Retinal pigment epithelial cell (primary cell): ENCODE measurements around the gene PAQR9.

Source experiments
- DNase-seq: peaks from one replicate; pipeline ENCODE4 v3.0.0-alpha.2; 2010; ENCODE audit warnings: low read depth
- H3K4me3 ChIP-seq: 2 replicates; pipeline ENCODE4 v1.5.1; 2011; ENCODE audit warnings: mild to moderate bottlenecking, low read length, control low read depth, moderate library complexity
- CTCF ChIP-seq: conservative IDR thresholded peaks from 2 replicates; pipeline ENCODE4 v1.5.1; 2011; ENCODE audit warnings: low read depth, low read length, control low read depth, inconsistent platforms

Gene PAQR9

DNA sequence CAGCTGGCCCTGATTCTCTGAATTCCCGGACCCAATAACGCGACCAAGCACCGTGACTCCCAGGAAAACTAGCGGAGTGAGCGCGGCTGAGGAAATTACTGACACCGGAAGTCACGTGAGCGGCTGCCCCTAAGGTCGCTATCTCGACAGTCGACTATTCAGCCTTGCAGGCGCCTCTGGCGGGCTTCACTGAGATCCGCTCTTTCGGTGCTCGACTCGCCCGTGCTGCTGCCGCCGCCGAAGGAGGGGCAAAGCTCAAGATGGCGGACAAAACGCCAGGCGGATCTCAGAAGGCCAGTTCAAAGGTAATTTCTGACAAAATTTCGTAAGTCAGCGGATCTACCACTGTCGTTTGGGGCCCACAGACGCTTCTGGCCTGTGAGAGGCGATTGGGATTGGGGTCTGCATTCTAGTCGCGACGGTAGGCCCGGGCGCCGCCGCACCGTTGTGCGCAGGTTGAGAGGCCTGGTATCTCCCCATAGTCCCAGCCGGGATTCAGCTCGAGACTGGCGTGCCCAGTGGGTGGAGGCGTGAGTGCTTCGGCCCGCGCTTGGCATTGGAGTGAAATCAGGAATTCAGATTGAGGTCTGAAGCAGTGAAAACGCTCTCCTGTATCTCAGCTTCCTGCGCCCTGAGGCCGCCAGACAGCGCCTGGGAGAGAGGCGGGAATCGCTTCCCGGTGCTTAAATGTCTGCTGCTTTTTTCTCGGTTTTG, 38.1 kb upstream of the PAQR9 start, which contains the start of gene U2SURP:
TSS of gene U2SURP (plus strand) at position 202 of the 714 bp plus-strand sequence. CDS start at position 261, 59 bp downstream.
- TF ChIP-seq CTCF, result no peak
- peak; percentile 96 for DNase-seq
- peak within 1 kb of the TSS; percentile 97 for H3K4me3 ChIP-seq

- TF ChIP-seq CTCF, result no peak
- H3K4me3 ChIP-seq, result peak overlapping the region; percentile 97
- DNase-seq, result no peak
These were observed 37.5 kb upstream of the PAQR9 start for GRCh38 chr3:143001034-143001368.

DNA sequence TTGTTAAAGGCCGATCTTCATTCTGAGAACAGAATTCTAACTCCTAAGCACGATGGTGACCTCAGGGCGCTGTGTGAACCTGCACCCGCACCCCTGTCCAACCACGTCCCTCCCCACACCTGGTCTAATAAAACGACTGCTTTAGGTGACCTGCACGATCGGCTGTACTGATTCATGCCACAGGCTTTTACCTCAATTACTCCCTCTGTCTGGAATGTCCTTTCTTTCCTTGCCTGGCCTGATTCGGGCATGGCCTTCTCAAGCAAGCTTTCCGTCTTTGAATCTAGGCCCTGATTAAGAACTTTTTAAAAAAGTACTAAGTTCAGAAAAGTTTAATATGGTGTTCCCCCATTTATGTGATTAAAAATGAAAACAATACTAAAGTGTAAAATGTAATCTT, 37.1 kb upstream of the PAQR9 start:
- no peak for TF ChIP-seq CTCF
- no peak for DNase-seq
- peak overlapping the region; percentile 97 for H3K4me3 ChIP-seq

DNA sequence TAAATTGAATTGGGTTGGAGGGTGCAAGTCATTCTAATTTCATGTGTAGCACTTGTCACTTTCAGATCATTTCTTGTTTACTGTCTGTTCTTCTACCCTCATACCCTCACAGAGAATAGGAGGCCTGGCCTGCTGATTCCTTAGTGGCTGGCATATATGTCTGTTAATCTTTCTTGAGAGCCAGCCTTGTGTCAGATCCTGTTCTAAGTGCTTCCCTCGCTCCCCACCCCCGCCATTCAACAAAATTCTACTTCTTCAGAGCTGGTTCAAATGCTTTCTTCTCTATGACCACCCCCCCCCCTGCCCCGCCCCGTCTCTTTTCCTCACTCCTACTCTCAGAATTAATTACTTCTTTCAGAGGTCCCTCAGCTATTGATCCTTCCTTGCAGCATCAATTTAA, 36.4 kb upstream of the PAQR9 start:
- no peak for TF ChIP-seq CTCF
- no peak for DNase-seq
- peak overlapping the region; percentile 97 for H3K4me3 ChIP-seq

DNA sequence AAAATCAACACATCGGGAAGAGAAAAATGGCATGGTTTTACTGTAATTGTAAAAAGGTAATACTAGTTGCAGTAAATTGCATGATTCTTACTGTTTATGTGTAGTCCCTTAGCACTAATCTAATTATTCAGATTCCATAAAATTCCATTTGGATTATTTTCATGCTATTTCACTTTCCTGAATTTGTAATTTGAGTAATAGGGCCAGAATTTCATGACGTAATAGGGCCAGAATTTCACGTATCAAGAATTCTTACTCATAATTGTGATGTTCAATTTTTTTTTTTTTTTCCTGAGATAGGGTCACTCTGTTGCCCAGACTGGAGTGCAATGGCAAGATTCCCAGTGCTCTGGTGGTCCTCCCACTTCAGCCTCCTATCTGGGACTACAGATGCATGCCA, 35.0 kb upstream of the PAQR9 start:
- no peak overlapping the region for H3K4me3 ChIP-seq
- no peak for DNase-seq
- no peak for TF ChIP-seq CTCF

DNA sequence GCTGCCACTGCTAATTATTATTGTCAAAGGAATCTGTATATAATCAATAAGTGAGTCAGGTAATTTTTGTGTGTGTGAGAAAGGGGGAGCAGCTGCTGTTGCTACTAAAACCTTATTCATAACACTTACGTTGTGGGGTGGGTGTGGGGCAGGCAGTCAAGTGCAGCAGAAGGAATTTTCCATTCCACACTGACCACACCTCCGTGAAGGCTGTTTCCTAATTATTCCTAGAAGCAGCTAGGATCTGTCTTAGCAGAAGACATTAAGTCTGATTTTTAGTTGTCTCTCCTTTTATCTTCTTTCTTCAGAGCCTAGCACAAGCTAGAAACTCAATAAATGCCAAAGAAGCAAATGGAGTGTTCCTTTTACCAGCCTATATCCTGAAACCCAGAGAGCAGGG, 33.9 kb upstream of the PAQR9 start:
- DNase-seq, result no peak
- no peak for TF ChIP-seq CTCF
- H3K4me3 ChIP-seq, result no peak overlapping the region

DNA sequence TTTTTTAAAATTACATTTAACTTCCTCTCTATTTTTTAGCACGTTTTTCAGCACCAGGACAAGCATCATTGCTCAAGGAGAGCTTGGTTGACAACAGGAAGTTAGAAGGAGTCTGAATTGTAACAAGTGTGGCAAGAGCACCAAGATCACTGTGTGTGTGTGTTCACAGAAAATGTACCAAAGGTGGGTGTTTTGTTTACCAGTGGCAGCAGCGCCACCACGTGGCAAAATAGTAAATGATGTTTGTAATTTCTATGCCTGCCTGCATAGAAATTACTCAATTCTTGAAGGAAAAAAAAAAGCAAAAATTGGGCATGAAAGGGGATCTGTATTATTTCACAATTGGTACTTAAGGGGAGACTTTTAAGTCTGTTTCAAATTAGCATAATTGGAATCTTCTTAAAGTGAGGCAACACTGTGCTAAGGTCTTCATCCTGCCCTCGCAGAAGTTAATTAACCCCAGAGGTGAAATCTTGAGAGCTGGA, 30.5 kb upstream of the PAQR9 start:
- peak; percentile 63 for TF ChIP-seq CTCF
- no peak for DNase-seq
- no peak overlapping the region for H3K4me3 ChIP-seq
